WTC11 (cell line): Measurements from ENCODE around the gene FOXL2. TPM values are rescaled to one million over a fixed set of nuclear protein-coding genes. Genes with fewer than 3 reads are reported as not detected.

ENCODE experiments used
- ATAC-seq: fragments of 200-7000 bp; cut with Tn5 transposase; 2 replicates; pipeline ENCODE4 v1.10.0; 2021; ENCODE audit warnings: mild to moderate bottlenecking, moderate library complexity
- CTCF ChIA-PET: fragments of 300-600 bp; sonication (Branson Sonifier 250); formaldehyde crosslinking; loops from one replicate; lab custom pipeline; 2021; ENCODE audit warnings: antibody characterized with exemption; lab: Charles Lee
- POLR2A ChIA-PET: fragments of 350-600 bp; sonication (Branson Sonifier 250); formaldehyde crosslinking; loops from one replicate; lab custom pipeline; 2021; ENCODE audit warnings: antibody characterized with exemption; lab: Charles Lee
- DNase-seq: peaks from one replicate; pipeline ENCODE4 v3.0.0; 2021; ENCODE audit warnings: low spot score
- H3K27ac Mint-ChIP-seq: 2 replicates; pipeline ENCODE4 v1.8.0; 2021; ENCODE audit warnings: mixed read lengths
- H3K27me3 Mint-ChIP-seq: 2 replicates; pipeline ENCODE4 v1.8.0; 2021; ENCODE audit warnings: low read depth, mild to moderate bottlenecking, moderate library complexity, mixed read lengths
- H3K36me3 Mint-ChIP-seq: 2 replicates; pipeline ENCODE4 v1.8.0; 2021; ENCODE audit warnings: mixed read lengths
- H3K4me1 Mint-ChIP-seq: 2 replicates; pipeline ENCODE4 v1.8.0; 2022; ENCODE audit warnings: mixed read lengths
- H3K4me3 Mint-ChIP-seq: 2 replicates; pipeline ENCODE4 v1.8.0; 2021; ENCODE audit warnings: mild to moderate bottlenecking, moderate library complexity, mixed read lengths
- H3K9me3 Mint-ChIP-seq: 2 replicates; pipeline ENCODE4 v1.8.0; 2021; ENCODE audit warnings: mixed read lengths
- E2F1 ChIP-seq: sonication (generic); formaldehyde crosslinking; IDR thresholded peaks from 2 replicates; pipeline ENCODE4 v1.8.0; 2022; ENCODE audit warnings: mild to moderate bottlenecking, missing genetic modification reagents
- E2F4 ChIP-seq: sonication (generic); formaldehyde crosslinking; IDR thresholded peaks from 2 replicates; pipeline ENCODE4 v1.8.1; 2022; ENCODE audit warnings: low read depth, mild to moderate bottlenecking, moderate library complexity, missing genetic modification reagents, borderline replicate concordance
- FOXP1 ChIP-seq: sonication (generic); formaldehyde crosslinking; IDR thresholded peaks from 2 replicates; pipeline ENCODE4 v1.8.0; 2022; ENCODE audit warnings: missing genetic modification reagents, mild to moderate bottlenecking, moderate library complexity, borderline replicate concordance
- GABPB1 ChIP-seq: sonication (generic); formaldehyde crosslinking; IDR thresholded peaks from 2 replicates; pipeline ENCODE4 v1.8.1; 2023; ENCODE audit warnings: mild to moderate bottlenecking, missing genetic modification reagents
- JUN ChIP-seq: sonication (generic); formaldehyde crosslinking; IDR thresholded peaks from 2 replicates; pipeline ENCODE4 v1.8.0; 2023; ENCODE audit warnings: mild to moderate bottlenecking, missing genetic modification reagents
- MAX ChIP-seq: sonication (generic); formaldehyde crosslinking; IDR thresholded peaks from 2 replicates; pipeline ENCODE4 v1.8.0; 2022; ENCODE audit warnings: mild to moderate bottlenecking, missing genetic modification reagents
- MLX ChIP-seq: sonication (generic); formaldehyde crosslinking; IDR thresholded peaks from 2 replicates; pipeline ENCODE4 v1.8.1; 2023; ENCODE audit warnings: mild to moderate bottlenecking, missing genetic modification reagents, moderate library complexity
- NFE2L1 ChIP-seq: sonication (generic); formaldehyde crosslinking; IDR thresholded peaks from 2 replicates; pipeline ENCODE4 v1.8.1; 2023; ENCODE audit warnings: missing genetic modification reagents
- NFYB ChIP-seq: sonication (generic); formaldehyde crosslinking; conservative IDR thresholded peaks from 2 replicates; pipeline ENCODE4 v1.8.0; 2022; ENCODE audit warnings: low read depth, missing genetic modification reagents
- NR2C2 ChIP-seq: sonication (generic); formaldehyde crosslinking; IDR thresholded peaks from 2 replicates; pipeline ENCODE4 v1.8.0; 2022; ENCODE audit warnings: mild to moderate bottlenecking, missing genetic modification reagents
- NR3C1 ChIP-seq: sonication (generic); formaldehyde crosslinking; conservative IDR thresholded peaks from 2 replicates; pipeline ENCODE4 v1.8.1; 2023; ENCODE audit warnings: low read depth, mild to moderate bottlenecking, missing genetic modification reagents
- RORB ChIP-seq: fragments of 250-450 bp; sonication (Bioruptor Pico); IDR thresholded peaks from 2 replicates; pipeline ENCODE4 v1.9.0; 2021; ENCODE audit warnings: mild to moderate bottlenecking
- TEAD4 ChIP-seq: sonication (generic); formaldehyde crosslinking; IDR thresholded peaks from 2 replicates; pipeline ENCODE4 v1.8.0; 2022; ENCODE audit warnings: mild to moderate bottlenecking, missing genetic modification reagents
- TP53 ChIP-seq: sonication (generic); formaldehyde crosslinking; IDR thresholded peaks from 2 replicates; pipeline ENCODE4 v1.8.1; 2023; ENCODE audit warnings: mild to moderate bottlenecking, missing genetic modification reagents
- ZNF263 ChIP-seq: sonication (generic); formaldehyde crosslinking; IDR thresholded peaks from 2 replicates; pipeline ENCODE4 v1.8.1; 2022; ENCODE audit warnings: low read depth, mild to moderate bottlenecking, moderate library complexity, missing genetic modification reagents
- ZNF281 ChIP-seq: sonication (generic); formaldehyde crosslinking; IDR thresholded peaks from 2 replicates; pipeline ENCODE4 v1.8.0; 2023; ENCODE audit warnings: mild to moderate bottlenecking, missing genetic modification reagents
- ZNF416 ChIP-seq: fragments of 250-450 bp; sonication (Bioruptor Pico); IDR thresholded peaks from 2 replicates; pipeline ENCODE4 v1.9.0; 2021; ENCODE audit warnings: mild to moderate bottlenecking, inconsistent platforms
- total RNA-seq: library from RNA; stranded (reverse); gene quantifications from 3 replicates; pipeline ENCODE4 v1.2.3, GENCODE V29; 2021

Gene FOXL2
- total RNA-seq, 1 experiment from 2014 or later: 1.4 TPM

- TF ChIP-seq MAX (CRISPR knock-in tag): no peak
- TF ChIP-seq TEAD4 (CRISPR knock-in tag): no peak
- no peak for TF ChIP-seq ZNF263 (CRISPR knock-in tag)
Observed at GRCh38 chr3:138909904-138910303, 37.0 kb downstream of the FOXL2 start (continued).

GRCh38 chr3:138908846-138909245 lies 38.1 kb downstream of the FOXL2 start:
- CTCF ChIA-PET: interaction anchor here (1.6 kb wide), 1 partner anchor 15 kb away, joined by 8 read pairs; no protein-coding TSS in a partner anchor
- ATAC-seq (no peak), DNase-seq (no peak)
- H3K27me3 Mint-ChIP-seq: no peaks in the 10 kb centered on the region; the same call in 1 of the 2 replicates
- 0 out of 2 replicates have a peak, but pooled peaks cover 3% of the 10 kb centered on the region for H3K36me3 Mint-ChIP-seq
- TF ChIP-seq TP53 (CRISPR knock-in tag) (no peak), NR2C2 (CRISPR knock-in tag) (no peak), ZNF281 (CRISPR knock-in tag) (no peak), FOXP1 (no peak)
- H3K27ac Mint-ChIP-seq: no peak overlapping the region
- H3K9me3 Mint-ChIP-seq: peaks cover 3% of the 10 kb centered on the region; the same call in 1 of the 2 replicates
- no peaks in the 10 kb centered on the region for H3K4me1 Mint-ChIP-seq
- POLR2A ChIA-PET: interaction anchor here (1.1 kb wide), 1 partner anchor 27 kb away, joined by 5 read pairs; no protein-coding TSS in a partner anchor
- H3K4me3 Mint-ChIP-seq: no peak overlapping the region

GRCh38 chr3:138907539-138907938 lies 39.4 kb downstream of the FOXL2 start:
- Mint-ChIP-seq H3K4me1 (no peaks in the 10 kb centered on the region), H3K4me3 (no peak overlapping the region), H3K9me3 (peaks cover 3% of the 10 kb centered on the region; the same call in 1 of the 2 replicates), H3K27ac (no peak overlapping the region), H3K36me3 (0 out of 2 replicates have a peak, but pooled peaks cover 3% of the 10 kb centered on the region), H3K27me3 (no peaks in the 10 kb centered on the region; the same call in 1 of the 2 replicates)
- ATAC-seq (no peak), DNase-seq (no peak)
- CTCF ChIA-PET: interaction anchor here (1.6 kb wide), 1 partner anchor 16 kb away, joined by 8 read pairs; no protein-coding TSS in a partner anchor
- TF ChIP-seq TP53 (CRISPR knock-in tag) (no peak), E2F1 (no peak), E2F4 (CRISPR knock-in tag) (no peak), NR3C1 (no peak), GABPB1 (no peak), RORB (CRISPR knock-in tag) (no peak), ZNF416 (CRISPR knock-in tag) (no peak), NFE2L1 (CRISPR knock-in tag) (no peak)
- POLR2A ChIA-PET: no interaction called here

- no peak for TF ChIP-seq NFYB (CRISPR knock-in tag)
- peak; percentile 44; the same call in 1 of the 2 replicates for TF ChIP-seq GABPB1
- TF ChIP-seq JUN (CRISPR knock-in tag): no peak
- TF ChIP-seq MLX (CRISPR knock-in tag): no peak
- no peaks in the 10 kb centered on the region; the same call in 1 of the 2 replicates for H3K27me3 Mint-ChIP-seq
- ChIA-PET CTCF (interaction anchor here (0.6 to 5.1 kb wide), 3 partner anchors 13 to 26 kb away, joined by 3 to 49 read pairs (median 3); no protein-coding TSS in a partner anchor), POLR2A (interaction anchor here (0.7 kb wide), 1 partner anchor 19 kb away, joined by 3 read pairs; no protein-coding TSS in a partner anchor)
- H3K27ac Mint-ChIP-seq: no peak overlapping the region
- H3K4me1 Mint-ChIP-seq: no peaks in the 10 kb centered on the region
- no peak overlapping the region for H3K4me3 Mint-ChIP-seq
- DNase-seq: no peak
- H3K36me3 Mint-ChIP-seq: 0 out of 2 replicates have a peak, but pooled peaks cover 3% of the 10 kb centered on the region
- H3K9me3 Mint-ChIP-seq: peaks cover 3% of the 10 kb centered on the region; the same call in 1 of the 2 replicates
- ATAC-seq: no peak
Observed at GRCh38 chr3:138902171-138902570, 44.8 kb downstream of the FOXL2 start.
